HCT116 (cell line): ENCODE measurements around the gene ELANE. TPM values are rescaled to one million over a fixed set of nuclear protein-coding genes. Genes with fewer than 3 reads are reported as not detected.

ENCODE experiments used
- ATAC-seq: fragments of 200-7000 bp; cut with Tn5 transposase; 2 replicates; pipeline ENCODE4 v1.9.1; 2020; ENCODE audit warnings: mild to moderate bottlenecking, moderate library complexity
- BruUV-seq: library from RNA; stranded (reverse); fragments of 400-500 nt; replicated peaks from 2 replicates; lab custom pipeline; 2021; lab: Mats Ljungman, UMichigan
- CTCF ChIA-PET: fragments of 300-600 bp; sonication (Branson Sonifier 250); formaldehyde crosslinking; loops from one replicate; lab custom pipeline; 2021; ENCODE audit warnings: antibody characterized with exemption; lab: Charles Lee
- POLR2A ChIA-PET: fragments of 300-600, 350-600 bp; sonication (Branson Sonifier 250); formaldehyde crosslinking; loops from one replicate; lab custom pipeline; 2021; ENCODE audit warnings: antibody characterized with exemption; lab: Charles Lee
- RAD21 ChIA-PET, 2 experiments: fragments of 300-600 bp; sonication (Branson Sonifier 250); formaldehyde crosslinking; loops; one replicate each; lab custom pipeline; 2023; ENCODE audit warnings: low total read pairs in 2 of 2; ENCODE audit not compliant: uncharacterized antibody in 2 of 2, unreplicated experiment in 2 of 2, low non-redundant PET in 1 of 2; lab: Charles Lee
- DNase-seq: peaks from one replicate; pipeline ENCODE4 v3.0.0-alpha.2; 2010; ENCODE audit warnings: low read depth, low spot score
- H2AFZ ChIP-seq: fragments of 200-600 bp; shearing (Covaris generic), sonication (generic); 2 replicates; pipeline ENCODE4 v1.6.1; 2017; ENCODE audit warnings: low read depth, mixed run types, mixed read lengths, antibody characterized with exemption, low read length; ENCODE audit not compliant: poor library complexity, severe bottlenecking
- H3K27ac ChIP-seq: 2 replicates; pipeline ENCODE4 v1.5.1; 2012; ENCODE audit warnings: low read depth, low read length
- H3K27me3 ChIP-seq: fragments of 200-600 bp; sonication (generic); 2 replicates; pipeline ENCODE4 v1.6.1; 2016; ENCODE audit warnings: mixed run types, low read length, mixed read lengths; ENCODE audit not compliant: insufficient read depth
- H3K36me3 ChIP-seq, 2 experiments: fragments of 200-500 bp in 1 of 2; fragments of 200-600 bp in 1 of 2; sonication (Bioruptor generic) in 1 of 2; sonication (generic) in 1 of 2; 2 replicates each; pipeline versions ENCODE4 v1.5.1 to v1.6.1; 2014 to 2016; ENCODE audit warnings: low read length in 2 of 2, inconsistent platforms in 1 of 2, mixed read lengths in 1 of 2, mixed run types in 1 of 2; ENCODE audit not compliant: insufficient read depth in 2 of 2, control insufficient read depth in 1 of 2
- H3K4me1 ChIP-seq, 2 experiments: fragments of 200-600 bp in 1 of 2; sonication (generic) in 1 of 2; 2 replicates each; pipeline versions ENCODE4 v1.5.1 to v1.6.1; 2012 to 2017; ENCODE audit warnings: low read length in 2 of 2, inconsistent platforms in 1 of 2, mild to moderate bottlenecking in 1 of 2, mixed read lengths in 1 of 2, mixed run types in 1 of 2, moderate library complexity in 1 of 2; ENCODE audit not compliant: insufficient read depth in 2 of 2, control insufficient read depth in 1 of 2
- H3K4me2 ChIP-seq: fragments of 200-600 bp; sonication (generic); 2 replicates; pipeline ENCODE4 v1.6.1; 2017; ENCODE audit warnings: mixed run types, low read length, mixed read lengths
- H3K4me3 ChIP-seq, 2 experiments: fragments of 200-600 bp in 1 of 2; sonication (generic) in 1 of 2; replicated peaks in 1 of 2; 2 replicates each; pipeline ENCODE4 v1.5.1; 2011 to 2016; ENCODE audit warnings: low read length in 2 of 2, control low read depth in 1 of 2, low read depth in 1 of 2, mild to moderate bottlenecking in 1 of 2, mixed read lengths in 1 of 2, mixed run types in 1 of 2
- H3K79me2 ChIP-seq: fragments of 200-600 bp; sonication (generic); 2 replicates; pipeline ENCODE4 v1.6.1; 2017; ENCODE audit warnings: mild to moderate bottlenecking, mixed run types, low read length, moderate library complexity, mixed read lengths; ENCODE audit not compliant: insufficient read depth
- H3K9ac ChIP-seq: fragments of 200-600 bp; sonication (generic); 2 replicates; pipeline ENCODE4 v1.6.1; 2016; ENCODE audit warnings: low read length, mixed read lengths
- H3K9me2 ChIP-seq: fragments of 200-600 bp; sonication (generic), shearing (Covaris generic); 2 replicates; pipeline ENCODE4 v1.6.1; 2017; ENCODE audit warnings: mixed run types, mild to moderate bottlenecking, moderate library complexity; ENCODE audit not compliant: insufficient read depth
- H3K9me3 ChIP-seq, 2 experiments: fragments of 200-500 bp in 1 of 2; fragments of 200-600 bp in 1 of 2; sonication (Bioruptor generic) in 1 of 2; sonication (generic) in 1 of 2; 2 replicates each; pipeline ENCODE4 v1.6.1; 2014 to 2017; ENCODE audit warnings: low read length in 2 of 2, mixed read lengths in 2 of 2, inconsistent platforms in 1 of 2, low read depth in 1 of 2, mild to moderate bottlenecking in 1 of 2, mixed run types in 1 of 2, moderate library complexity in 1 of 2; ENCODE audit not compliant: control insufficient read depth in 1 of 2, insufficient read depth in 1 of 2
- H4K20me1 ChIP-seq: fragments of 200-600 bp; sonication (generic), shearing (Covaris generic); 2 replicates; pipeline ENCODE4 v1.6.1; 2017; ENCODE audit warnings: mixed run types, mild to moderate bottlenecking, moderate library complexity; ENCODE audit not compliant: insufficient read depth
- CBX3 ChIP-seq: IDR thresholded peaks from 2 replicates; pipeline ENCODE4 v1.6.1; 2012; ENCODE audit warnings: low read depth
- CEBPB ChIP-seq: IDR thresholded peaks from 2 replicates; pipeline ENCODE4 v1.6.1; 2012; ENCODE audit warnings: low read depth
- CTCF ChIP-seq, 3 experiments: fragments of 200-600 bp in 1 of 3; sonication (generic) in 1 of 3; IDR thresholded peaks in 2 of 3; conservative IDR thresholded peaks in 1 of 3; 2 replicates each; pipeline ENCODE4 v1.5.1; 2012 to 2017; ENCODE audit warnings: low read depth in 2 of 3, low read length in 2 of 3, antibody characterized with exemption in 1 of 3, borderline replicate concordance in 1 of 3, control low read depth in 1 of 3, mild to moderate bottlenecking in 1 of 3, mixed read lengths in 1 of 3, mixed run types in 1 of 3, moderate library complexity in 1 of 3; ENCODE audit not compliant: insufficient read depth in 1 of 3
- EGR1 ChIP-seq: IDR thresholded peaks from 2 replicates; pipeline ENCODE4 v1.6.1; 2012; ENCODE audit warnings: low read depth
- EZH2 ChIP-seq: fragments of 200-600 bp; sonication (generic); IDR thresholded peaks from 2 replicates; pipeline ENCODE4 v1.6.1; 2017; ENCODE audit warnings: antibody characterized with exemption, mixed run types
- EZH2phosphoT487 ChIP-seq: fragments of 200-600 bp; IDR thresholded peaks from 2 replicates; pipeline ENCODE4 v1.6.1; 2018; ENCODE audit warnings: antibody characterized with exemption, borderline replicate concordance
- FOSL1 ChIP-seq: IDR thresholded peaks from 2 replicates; pipeline ENCODE4 v1.6.1; 2012; ENCODE audit warnings: low read depth
- JUND ChIP-seq: IDR thresholded peaks from 2 replicates; pipeline ENCODE4 v1.6.1; 2012
- REST ChIP-seq: IDR thresholded peaks from 2 replicates; pipeline ENCODE4 v1.6.1; 2012; ENCODE audit warnings: low read depth
- TCF7L2 ChIP-seq: IDR thresholded peaks from 2 replicates; pipeline ENCODE4 v1.7.0; 2011; ENCODE audit warnings: borderline replicate concordance, inconsistent platforms; ENCODE audit not compliant: insufficient read depth, insufficient read length; ENCODE audit errors: extremely low read depth
- ZFX ChIP-seq: fragments of 450-650 bp; IDR thresholded peaks from 2 replicates; pipeline ENCODE4 v1.6.1; 2017
- ZNF274 ChIP-seq: fragments of 200-500 bp; sonication (Bioruptor generic); IDR thresholded peaks from 2 replicates; pipeline ENCODE4 v1.6.1; 2014; ENCODE audit warnings: mild to moderate bottlenecking, low read depth, low read length, inconsistent platforms
- intact Hi-C: fragments of 100-400 bp; cut with micrococcal nuclease; formaldehyde crosslinking; loops from 2 replicates; pipeline ENCODE4 v1.10.0; 2022
- total RNA-seq: library from RNA; stranded (reverse); gene quantifications from one replicate; pipeline ENCODE4 v1.2.1, GENCODE V29; 2021; ENCODE audit not compliant: unreplicated experiment
- TF ChIP-seq, protein P1 (sequence below): IDR thresholded peaks from 2 replicates; pipeline ENCODE4 v1.6.1; 2012

Gene ELANE
- total RNA-seq, 1 experiment from 2014 or later: not detected

DNA sequence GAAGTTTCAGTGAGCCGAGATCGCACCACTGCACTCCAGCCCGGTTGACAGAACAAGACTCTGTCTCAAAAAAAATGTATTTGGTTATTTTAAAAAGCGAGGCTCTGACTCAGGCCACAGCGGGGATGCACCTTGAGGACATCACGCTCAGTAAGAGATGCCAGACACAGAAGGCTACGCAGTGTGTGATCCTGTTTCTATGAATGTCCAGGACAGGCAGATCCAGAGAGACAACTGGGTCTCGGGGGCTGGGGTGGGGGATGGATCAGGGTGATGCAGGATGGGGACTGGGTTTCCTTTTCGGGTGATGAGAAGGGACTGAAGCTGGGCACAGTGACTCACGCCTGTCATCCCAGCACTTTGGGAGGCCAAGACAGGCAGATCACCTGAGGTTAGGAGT is 35.5 kb downstream of the ELANE start:
- Histone ChIP-seq H4K20me1 (no peaks in the 10 kb centered on the region), H3K9me2 (no peaks in the 10 kb centered on the region), H3K79me2 (peaks cover 12% of the 10 kb centered on the region; the same call in 1 of the 2 replicates), H3K4me1 (peaks cover 20 to 26% of the 10 kb centered on the region in 2 experiments), H3K4me3 (no peak overlapping the region), H3K9ac (no peak overlapping the region), H2AFZ (no peak overlapping the region), H3K27ac (no peak overlapping the region), H3K4me2 (no peak overlapping the region), H3K27me3 (no peaks in the 10 kb centered on the region), H3K9me3 (no peaks in the 10 kb centered on the region), H3K36me3 (peaks cover 9 to 21% of the 10 kb centered on the region in 2 experiments; a peak in 3 of 4 replicates)
- CTCF ChIA-PET: no interaction called here
- DNase-seq: no peak
- RAD21 ChIA-PET: no interaction called here
- TF ChIP-seq, protein P1, sequence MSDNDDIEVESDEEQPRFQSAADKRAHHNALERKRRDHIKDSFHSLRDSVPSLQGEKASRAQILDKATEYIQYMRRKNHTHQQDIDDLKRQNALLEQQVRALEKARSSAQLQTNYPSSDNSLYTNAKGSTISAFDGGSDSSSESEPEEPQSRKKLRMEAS: no peak
- BruUV-seq: no TSS peak
- intact Hi-C loops: no loop called here
- POLR2A ChIA-PET: no interaction called here
- no peak for ATAC-seq

GRCh38 chr19:888581-889385 is 36.7 kb downstream of the ELANE start:
- Histone ChIP-seq H3K4me3 (no peak overlapping the region), H3K27me3 (no peaks in the 10 kb centered on the region), H3K9me3 (no peaks in the 10 kb centered on the region), H2AFZ (no peak overlapping the region), H3K9me2 (no peaks in the 10 kb centered on the region), H3K79me2 (peaks cover 12% of the 10 kb centered on the region; the same call in 1 of the 2 replicates), H4K20me1 (no peaks in the 10 kb centered on the region), H3K36me3 (peaks cover 9 to 19% of the 10 kb centered on the region in 2 experiments; a peak in 3 of 4 replicates), H3K4me1 (peaks cover 13 to 25% of the 10 kb centered on the region in 2 experiments), H3K27ac (no peak overlapping the region), H3K4me2 (no peak overlapping the region), H3K9ac (no peak overlapping the region)
- ATAC-seq (no peak), DNase-seq (no peak)
- ChIA-PET RAD21 (no interaction called here), POLR2A (interaction anchor here (0.6 kb wide), 1 partner anchor 567 kb away, joined by 4 read pairs; no protein-coding TSS in a partner anchor), CTCF (no interaction called here)
- TSS peak; percentile 31 for BruUV-seq
- intact Hi-C loops: no loop called here
- TF ChIP-seq EGR1 (no peak), FOSL1 (no peak), TCF7L2 (no peak), ZNF274 (no peak), EZH2 (no peak), JUND (no peak), CBX3 (no peak), CEBPB (no peak), REST (no peak), EZH2phosphoT487 (no peak), ZFX (no peak), CTCF (IDR thresholded peaks at IDR 0.05 in 2 of 3, conservative IDR thresholded peaks at IDR 0.05 in 1 of 3; ENCODE audit: borderline replicate concordance in 1 of 3, insufficient read depth in 1 of 3, low read depth in 2 of 3, low read length in 2 of 3) (no peak)
- TF ChIP-seq, protein P1: no peak
